Liver (tissue), 5 donors: ENCODE data around the gene PHF20. TPM values are rescaled to one million over a fixed set of nuclear protein-coding genes. Genes with fewer than 3 reads are reported as not detected.

Source experiments
- polyA plus RNA-seq, 2 donors: library from polyadenylated mRNA; stranded (reverse) in 1 of 2; unstranded in 1 of 2; fragments of 200-250 nt in 1 of 2; fragments of >200 nt in 1 of 2; fragmentation: Nextera tagmentation in 1 of 2; extraction: Ambion mirVana in 1 of 2; gene quantifications; one replicate each; pipeline versions ENCODE4 v1.2.1 to v1.2.3, GENCODE V29; 2013 to 2015
- small RNA-seq: library from RNA; depleted of rRNA; stranded (forward); fragments of <200 nt; gene quantifications from one replicate; pipeline ENCODE3, GENCODE V24; 2014
- total RNA-seq, 2 donors: library from RNA; depleted of rRNA; stranded (reverse); fragments of >200 nt; gene quantifications; one replicate each; pipeline ENCODE4 v1.2.3, GENCODE V29; 2014
- donor health status: healthy.
- donor health status: healthy.
- donor health status: healthy.

Gene PHF20
- total and polyA plus RNA-seq, 4 donors: 5.1 to 11.7 (median 10.3) TPM

Small RNA genes lying within 50 kb of the gene (small RNA-seq; reads per million reads assigned to genes)
- not detected for gene COX7BP2
- not detected for gene HIGD1AP16
- gene RF00019: not detected
- gene RF00026: not detected
- not detected for gene RNU4-40P
- gene RNU6-937P: not detected

Other genes starting within 250 kb of the PHF20 start
- not detected for gene C20orf173, start 242.4 kb upstream of the PHF20 start, total RNA-seq
- gene C20orf173, start 242.4 kb upstream of the PHF20 start, polyA plus RNA-seq: not detected
- 100 to 1,000 TPM; 110 to 167 TPM for gene ERGIC3, start 229.9 kb upstream of the PHF20 start, total RNA-seq
- 100 to 1,000 TPM; 115 to 124 TPM for gene ERGIC3, start 229.9 kb upstream of the PHF20 start, polyA plus RNA-seq
- 1 to 10 TPM; 3.3 to 3.5 TPM for gene SPAG4, start 156.2 kb upstream of the PHF20 start, total RNA-seq
- gene SPAG4, start 156.2 kb upstream of the PHF20 start, polyA plus RNA-seq: 1 to 10 TPM; 2.1 to 4.6 TPM
- gene CPNE1, start 107.1 kb upstream of the PHF20 start, total RNA-seq: 10 to 100 TPM; 48.5 to 55.4 TPM
- gene CPNE1, start 107.1 kb upstream of the PHF20 start, polyA plus RNA-seq: 10 to 100 TPM; 25.5 to 52.5 TPM
- gene RBM12, start 107.1 kb upstream of the PHF20 start, total RNA-seq: 10 to 100 TPM; 19.7 to 20.0 TPM
- gene RBM12, start 107.1 kb upstream of the PHF20 start, polyA plus RNA-seq: 10 to 100 TPM in 1 of 2 donors, 1 to 10 TPM in 1; 3.4 to 11.9 TPM
- 10 to 100 TPM; 40.3 to 51.9 TPM for gene NFS1, start 72.7 kb upstream of the PHF20 start, total RNA-seq
- 10 to 100 TPM; 30.1 to 55.2 TPM for gene NFS1, start 72.7 kb upstream of the PHF20 start, polyA plus RNA-seq
- 100 to 1,000 TPM in 1 of 2 donors, 10 to 100 TPM in 1; 68.4 to 127 TPM for gene ROMO1, start 72.6 kb upstream of the PHF20 start, total RNA-seq
- gene ROMO1, start 72.6 kb upstream of the PHF20 start, polyA plus RNA-seq: 100 to 1,000 TPM; 167 to 359 TPM
- 100 to 1,000 TPM; 209 to 211 TPM for gene RBM39, start 29.8 kb upstream of the PHF20 start, total RNA-seq
- gene RBM39, start 29.8 kb upstream of the PHF20 start, polyA plus RNA-seq: 100 to 1,000 TPM in 1 of 2 donors, 10 to 100 TPM in 1; 57.2 to 188 TPM
- gene SCAND1, start 182.5 kb downstream of the PHF20 start, total RNA-seq: 10 to 100 TPM; 39.7 to 44.2 TPM
- gene SCAND1, start 182.5 kb downstream of the PHF20 start, polyA plus RNA-seq: 100 to 1,000 TPM in 1 of 2 donors, 10 to 100 TPM in 1; 80.3 to 126 TPM
- gene CNBD2, start 196.6 kb downstream of the PHF20 start, total RNA-seq: 1 to 10 TPM; 2.3 to 2.8 TPM
- gene CNBD2, start 196.6 kb downstream of the PHF20 start, polyA plus RNA-seq: 1 to 10 TPM; 2.2 to 3.1 TPM